Inferior parietal cortex (tissue), 1 donor: ENCODE results near the gene MSH5.

Experiments used
- DNase-seq: peaks from one replicate; pipeline ENCODE4 v3.0.0-alpha.2; 2016; ENCODE audit errors: extremely low spot score

The MSH5 gene

DNA sequence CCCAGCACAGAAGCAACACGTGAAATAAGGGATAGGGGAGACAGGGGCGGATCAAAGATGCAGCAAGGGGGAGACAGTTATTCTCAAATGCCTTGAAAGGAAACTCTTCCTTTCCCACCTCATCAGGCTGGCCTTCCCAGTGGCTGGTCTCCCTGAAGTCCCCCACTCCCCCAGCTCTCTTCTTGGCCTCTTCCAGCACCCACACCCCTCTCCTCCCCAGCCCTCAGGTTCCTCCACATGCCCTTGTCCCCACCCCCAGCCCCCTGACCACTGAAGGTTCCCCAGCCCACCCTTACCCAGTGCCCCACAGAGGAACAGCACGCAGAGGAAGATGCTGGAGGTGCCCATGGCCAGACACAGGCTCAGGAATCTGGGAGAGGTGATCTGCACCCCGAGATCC, 26.3 kb upstream of the MSH5 start:
- DNase-seq = no peak

DNA sequence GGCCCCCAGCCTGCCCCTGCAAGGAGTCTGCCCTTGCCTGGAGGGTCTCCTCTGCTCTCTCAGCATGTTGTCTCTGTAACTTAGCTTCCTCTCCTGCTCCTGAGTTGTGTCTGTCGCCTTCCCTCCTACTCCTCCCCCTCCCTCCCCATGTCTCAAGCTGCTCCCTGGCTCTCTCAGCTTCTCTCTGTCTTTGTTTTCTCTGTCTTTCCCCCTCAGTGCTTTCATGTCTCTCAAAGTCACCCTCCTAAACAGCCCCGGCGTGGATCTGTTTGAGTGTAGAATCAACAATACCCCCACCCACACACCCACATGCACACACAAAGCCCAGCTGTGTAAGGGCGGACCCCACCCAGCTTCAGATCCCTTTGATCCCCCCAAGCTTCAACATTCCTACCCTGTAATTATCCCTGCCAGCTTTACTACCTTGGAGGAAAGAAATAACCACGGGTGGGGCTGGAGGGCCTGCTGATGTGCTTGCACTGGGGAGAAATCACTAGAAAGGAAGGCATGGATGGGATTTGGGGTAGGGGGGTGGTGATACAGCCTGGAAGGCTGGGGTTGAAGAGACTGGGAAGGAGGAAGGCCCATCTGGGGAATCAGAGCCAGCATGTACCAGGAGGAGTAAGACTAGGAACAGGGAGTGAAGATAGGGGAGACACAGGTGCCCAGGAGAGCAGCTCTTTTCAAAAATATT, 25.7 kb upstream of the MSH5 start:
- DNase-seq = no peak

DNA sequence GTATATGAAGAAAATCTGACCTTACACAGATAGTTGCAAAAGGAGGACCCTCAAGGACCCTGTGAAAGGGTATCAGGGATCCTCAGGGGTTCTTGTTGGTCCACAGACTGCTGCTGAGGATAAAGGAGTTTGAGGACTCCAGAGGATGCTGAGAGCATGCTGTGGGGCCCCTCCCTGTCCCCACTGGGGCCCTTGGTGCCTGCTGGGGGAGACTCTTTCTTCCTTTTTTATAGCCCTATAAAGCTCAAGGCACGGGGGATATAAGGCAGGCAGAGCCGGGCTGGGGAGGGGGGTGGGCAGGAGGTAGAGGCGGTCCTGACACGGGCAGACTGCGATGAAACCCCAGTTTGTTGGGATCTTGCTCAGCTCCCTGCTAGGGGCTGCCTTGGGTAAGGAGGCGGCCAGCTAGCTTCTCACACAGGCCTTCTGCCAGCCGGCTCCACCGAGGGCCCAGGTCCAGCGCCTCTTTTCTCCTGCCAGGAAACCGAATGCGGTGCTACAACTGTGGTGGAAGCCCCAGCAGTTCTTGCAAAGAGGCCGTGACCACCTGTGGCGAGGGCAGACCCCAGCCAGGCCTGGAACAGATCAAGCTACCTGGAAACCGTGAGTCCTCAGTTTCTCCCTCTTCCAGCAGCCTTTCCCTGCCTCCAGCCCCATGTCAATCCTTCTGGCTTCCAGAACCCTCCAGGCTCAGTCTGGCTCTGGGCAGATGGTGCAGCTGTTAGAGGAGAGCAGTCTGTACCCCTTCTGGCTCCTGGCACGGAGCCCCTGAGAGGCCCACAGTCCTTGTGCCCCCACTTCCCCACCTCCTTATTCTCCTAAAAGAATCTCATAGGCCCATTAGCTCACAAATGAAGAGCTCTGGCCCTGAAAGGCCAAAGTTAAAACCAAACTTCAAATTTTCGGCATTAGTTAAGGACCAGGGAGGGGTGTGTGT, 24.5 kb upstream of the MSH5 start, which contains the start of gene LY6G6D:
TSS of gene LY6G6D (plus strand) at position 327 of the 937 bp plus-strand sequence. CDS start at position 335, 8 bp downstream.
- DNase-seq = no peak

DNA sequence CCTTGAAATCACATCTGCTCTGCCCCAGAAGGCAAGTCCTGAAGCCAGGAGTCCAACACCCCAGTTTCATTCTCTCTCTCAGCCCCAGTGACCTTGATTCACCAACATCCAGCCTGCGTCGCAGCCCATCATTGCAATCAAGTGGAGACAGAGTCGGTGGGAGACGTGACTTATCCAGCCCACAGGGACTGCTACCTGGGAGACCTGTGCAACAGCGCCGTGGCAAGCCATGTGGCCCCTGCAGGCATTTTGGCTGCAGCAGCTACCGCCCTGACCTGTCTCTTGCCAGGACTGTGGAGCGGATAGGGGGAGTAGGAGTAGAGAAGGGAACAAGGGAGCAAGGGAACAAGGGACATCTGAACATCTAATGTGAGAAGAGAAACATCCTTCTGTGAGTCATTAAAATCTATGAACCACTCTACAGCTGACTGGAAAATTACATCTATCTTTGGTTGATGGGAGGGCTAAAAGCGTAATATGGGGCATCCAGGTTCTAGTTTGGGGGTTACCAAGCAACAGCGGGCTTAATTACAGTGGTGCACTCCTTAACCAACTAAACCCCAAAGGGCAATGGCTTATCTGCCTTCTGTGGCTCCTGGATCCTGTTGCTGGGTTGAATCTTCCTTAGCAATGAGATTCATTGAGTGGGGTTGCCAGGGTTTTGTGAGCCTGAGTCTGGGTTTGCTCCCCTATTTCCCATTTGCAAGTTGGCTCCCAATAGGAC, 22.1 kb upstream of the MSH5 start:
- DNase-seq = no peak

DNA sequence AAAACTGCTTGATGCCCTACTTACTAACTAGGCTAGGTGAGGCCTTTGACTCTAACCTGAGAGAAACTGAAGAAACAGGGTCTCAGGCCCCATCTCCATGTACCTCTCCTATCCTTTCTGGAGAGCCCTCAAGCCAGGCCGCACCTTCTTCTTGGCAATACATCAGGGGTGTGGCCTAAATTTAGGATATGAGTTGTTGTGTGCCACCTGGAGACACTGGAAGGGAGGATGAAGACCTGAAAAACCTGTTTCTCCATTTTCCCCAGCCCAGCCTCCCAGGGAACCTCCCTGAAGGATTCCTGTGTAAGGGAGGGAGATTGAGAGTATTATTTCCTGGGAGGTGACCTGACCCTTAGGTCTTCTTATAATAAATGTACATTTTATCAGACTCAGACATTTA, 21.5 kb upstream of the MSH5 start:
- no peak for DNase-seq

DNA sequence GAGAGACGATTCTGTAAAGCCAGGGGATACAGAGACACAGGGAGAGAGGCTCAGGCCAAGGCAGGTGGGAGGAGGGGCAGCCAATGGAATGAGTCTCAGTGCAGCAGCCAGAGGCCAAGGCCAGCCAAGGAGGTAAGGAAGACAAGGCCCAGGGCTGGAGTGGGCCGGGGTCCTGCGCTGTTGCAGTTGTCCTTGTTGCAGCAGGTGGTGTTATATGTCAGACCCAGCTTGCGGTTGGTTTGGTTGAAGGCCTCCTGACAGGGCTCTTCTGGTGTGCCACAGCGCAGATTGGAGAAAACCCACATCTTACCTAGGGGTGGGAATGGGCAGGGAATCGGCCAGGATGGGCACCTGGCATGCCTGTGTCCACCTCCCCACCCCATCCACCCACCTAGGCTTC, 20.8 kb upstream of the MSH5 start:
- DNase-seq = no peak

DNA sequence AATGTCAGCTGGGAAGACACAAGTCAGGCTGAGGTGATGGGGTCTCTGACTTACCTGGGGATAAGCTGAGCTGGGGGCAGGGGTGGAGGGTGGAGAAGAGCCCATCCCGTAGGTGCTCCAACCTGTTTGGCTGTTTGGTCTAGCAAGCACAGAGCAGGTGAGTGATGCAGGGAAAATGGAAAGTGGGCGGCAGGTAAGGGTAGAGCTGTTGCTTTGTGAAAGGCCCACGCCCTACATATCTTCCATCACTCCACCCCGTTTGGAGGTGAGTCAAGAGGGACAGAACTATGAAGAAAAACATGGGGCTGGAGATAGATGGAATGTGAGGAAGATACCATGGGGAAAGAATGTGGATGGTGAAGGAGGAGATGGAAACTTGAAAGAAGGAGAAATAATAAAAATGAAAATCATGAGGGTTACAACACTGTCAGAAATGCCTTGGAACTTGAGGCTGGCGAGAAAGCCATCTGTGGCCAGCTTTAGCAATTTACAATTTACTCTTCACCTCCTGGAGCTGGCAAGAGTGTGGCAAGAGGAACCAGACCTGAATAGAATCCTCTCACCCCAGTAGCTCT, 19.5 kb upstream of the MSH5 start:
- DNase-seq = no peak

DNA sequence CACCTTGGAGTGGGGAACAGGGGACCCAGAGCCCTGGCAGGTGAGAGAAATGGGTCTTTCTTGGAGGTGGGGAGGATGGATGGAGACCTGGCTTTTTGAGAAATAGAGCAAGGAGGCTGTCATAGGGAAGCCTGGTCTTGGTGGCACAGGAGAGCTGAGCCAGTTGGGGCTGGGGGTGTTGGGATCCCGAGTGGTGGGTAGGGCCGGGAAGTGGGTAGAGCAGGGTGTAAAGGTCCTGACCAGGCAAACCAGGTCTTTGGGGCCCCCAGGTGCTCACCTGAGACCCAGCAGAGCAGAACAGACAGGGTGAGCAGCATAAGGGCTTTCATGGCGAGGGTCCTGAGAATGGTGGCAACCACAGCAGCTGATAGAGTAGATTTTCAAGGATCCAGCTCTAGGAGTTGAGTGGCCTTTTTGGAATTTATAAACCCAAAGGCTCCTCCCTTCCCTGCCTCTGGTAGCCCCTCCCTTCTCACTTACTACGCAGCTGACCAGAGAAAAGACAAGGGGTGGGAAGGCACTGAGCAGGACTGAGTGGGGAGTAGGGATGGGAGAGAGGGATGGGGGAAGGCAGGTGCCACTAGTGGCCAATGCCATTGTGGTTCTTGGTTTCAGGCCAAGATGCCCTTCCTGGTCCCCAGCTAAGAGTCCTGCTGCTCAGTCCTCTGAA, 18.3 kb upstream of the MSH5 start, which contains the start of gene LY6G6C:
TSS of gene LY6G6C (minus strand) at position 396 of the 670 bp plus-strand sequence. CDS start at position 329, 67 bp downstream.
- DNase-seq = no peak

DNA sequence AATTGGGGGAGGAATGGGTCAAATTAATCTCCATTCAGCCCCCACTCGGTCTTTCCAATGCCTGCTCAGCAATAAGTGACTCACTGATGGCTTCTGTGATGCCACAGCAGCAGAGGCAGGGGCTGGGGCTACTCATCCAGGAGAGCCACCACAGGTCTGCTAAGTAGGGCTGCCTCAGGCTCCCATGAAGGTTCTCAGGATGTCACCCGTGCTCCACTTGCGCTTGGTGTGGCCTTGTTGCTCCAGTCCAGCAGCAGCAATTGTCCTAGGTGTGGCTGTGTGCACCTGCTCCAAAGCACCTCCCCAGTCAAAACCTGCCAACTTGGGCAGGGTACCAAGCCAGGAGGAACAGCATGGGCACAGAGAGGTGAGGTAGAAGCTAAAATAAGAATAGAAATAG, 17.6 kb upstream of the MSH5 start:
- no peak for DNase-seq

DNA sequence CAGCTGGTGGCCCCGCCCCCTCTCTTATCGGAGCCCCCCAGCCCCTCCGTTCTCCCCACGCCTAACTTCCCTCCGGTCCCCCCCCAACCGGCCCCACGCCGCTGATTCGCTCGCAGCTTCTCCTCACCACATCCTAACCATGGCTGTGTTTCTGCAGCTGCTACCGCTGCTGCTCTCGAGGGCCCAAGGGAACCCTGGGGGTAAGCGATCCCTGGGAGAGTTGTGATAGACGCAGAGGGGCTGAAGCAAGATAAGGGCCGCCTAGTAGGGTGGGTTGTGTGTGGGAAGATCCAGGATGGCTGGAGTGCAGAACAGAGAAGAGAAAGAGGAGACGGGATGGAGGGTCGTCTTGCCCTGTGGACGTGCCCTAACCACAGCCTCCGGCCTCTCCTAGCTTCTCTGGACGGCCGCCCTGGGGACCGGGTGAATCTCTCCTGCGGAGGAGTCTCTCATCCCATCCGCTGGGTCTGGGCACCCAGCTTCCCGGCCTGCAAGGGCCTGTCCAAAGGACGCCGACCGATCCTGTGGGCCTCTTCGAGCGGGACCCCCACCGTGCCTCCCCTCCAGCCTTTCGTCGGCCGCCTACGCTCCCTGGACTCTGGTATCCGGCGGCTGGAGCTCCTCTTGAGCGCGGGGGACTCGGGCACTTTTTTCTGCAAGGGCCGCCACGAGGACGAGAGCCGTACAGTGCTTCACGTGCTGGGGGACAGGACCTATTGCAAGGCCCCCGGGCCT, 16.4 kb upstream of the MSH5 start, which contains the start of gene MPIG6B:
TSS of gene MPIG6B (plus strand) at position 129 of the 735 bp plus-strand sequence. CDS start at position 140, 11 bp downstream.
- DNase-seq = no peak

DNA sequence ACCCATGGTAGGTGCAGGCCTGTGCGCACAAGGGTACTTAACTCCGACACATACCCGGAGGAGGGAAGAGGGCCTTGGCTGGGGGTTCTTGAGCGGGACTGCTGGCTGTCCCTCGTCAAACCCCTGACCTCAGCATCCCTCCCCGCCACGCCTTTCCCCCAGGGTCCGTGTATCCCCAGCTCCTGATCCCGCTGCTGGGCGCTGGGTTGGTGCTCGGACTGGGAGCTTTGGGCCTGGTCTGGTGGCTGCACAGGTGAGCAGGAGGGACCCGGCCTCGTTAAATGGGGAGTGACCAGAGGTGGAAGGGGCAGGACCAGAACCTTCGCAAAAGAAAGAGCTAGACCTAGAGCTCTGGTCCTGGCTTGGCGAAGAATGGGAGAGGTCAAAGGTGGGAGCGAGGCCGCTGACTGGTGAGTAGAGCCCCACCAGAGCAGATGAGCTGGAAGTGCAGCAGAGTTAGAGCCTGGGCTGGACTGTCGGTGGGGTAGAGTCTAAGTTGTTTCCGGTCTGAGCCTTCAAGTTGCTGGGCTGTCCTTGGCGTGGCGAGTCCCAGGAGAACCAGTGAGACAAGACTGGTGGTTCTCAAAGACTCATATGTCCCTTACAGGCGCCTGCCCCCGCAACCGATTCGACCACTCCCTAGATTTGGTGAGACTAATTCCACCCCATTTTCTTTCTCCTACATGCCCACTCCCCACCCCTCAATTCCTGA, 15.7 kb upstream of the MSH5 start:
- no peak for DNase-seq

DNA sequence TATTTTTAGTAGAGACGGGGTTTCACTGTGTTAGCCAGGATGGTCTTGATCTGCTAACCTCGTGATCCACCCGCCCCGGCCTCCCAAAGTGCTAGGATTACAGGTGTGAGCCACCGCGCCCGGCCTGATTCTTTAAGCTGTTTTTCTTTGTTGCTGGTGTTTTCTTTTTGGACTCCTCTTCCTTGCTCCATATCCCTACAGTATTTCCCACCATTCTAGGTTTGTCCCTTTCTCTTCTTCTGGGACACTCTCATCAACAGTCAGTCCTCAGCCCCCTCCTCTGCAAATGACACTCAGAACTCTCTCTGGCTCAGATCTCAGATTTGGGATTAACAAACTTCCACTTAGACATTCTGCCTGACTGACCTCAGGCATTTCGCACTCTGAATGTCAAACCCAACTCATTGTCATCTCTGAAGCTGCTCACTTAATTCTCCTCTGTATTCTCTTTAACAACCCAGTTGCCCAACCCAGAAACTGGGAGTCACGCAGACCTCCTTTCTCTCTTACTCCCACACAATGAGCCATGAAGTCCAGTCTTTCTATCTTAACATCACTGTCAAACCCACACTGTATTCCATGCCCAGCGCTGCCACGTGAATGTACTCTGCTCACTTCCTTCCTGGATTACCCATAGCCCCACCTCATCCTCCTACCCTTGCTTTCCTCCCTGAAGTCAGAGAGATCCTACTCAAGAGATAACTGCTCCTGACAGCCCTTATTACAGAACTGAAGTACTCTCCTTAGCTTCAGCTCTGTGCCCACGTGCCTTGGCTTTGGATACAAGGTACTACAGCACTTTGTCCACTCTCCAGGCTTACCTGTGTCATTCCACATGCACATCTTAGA, 14.1 kb upstream of the MSH5 start:
- DNase-seq = no peak

DNA sequence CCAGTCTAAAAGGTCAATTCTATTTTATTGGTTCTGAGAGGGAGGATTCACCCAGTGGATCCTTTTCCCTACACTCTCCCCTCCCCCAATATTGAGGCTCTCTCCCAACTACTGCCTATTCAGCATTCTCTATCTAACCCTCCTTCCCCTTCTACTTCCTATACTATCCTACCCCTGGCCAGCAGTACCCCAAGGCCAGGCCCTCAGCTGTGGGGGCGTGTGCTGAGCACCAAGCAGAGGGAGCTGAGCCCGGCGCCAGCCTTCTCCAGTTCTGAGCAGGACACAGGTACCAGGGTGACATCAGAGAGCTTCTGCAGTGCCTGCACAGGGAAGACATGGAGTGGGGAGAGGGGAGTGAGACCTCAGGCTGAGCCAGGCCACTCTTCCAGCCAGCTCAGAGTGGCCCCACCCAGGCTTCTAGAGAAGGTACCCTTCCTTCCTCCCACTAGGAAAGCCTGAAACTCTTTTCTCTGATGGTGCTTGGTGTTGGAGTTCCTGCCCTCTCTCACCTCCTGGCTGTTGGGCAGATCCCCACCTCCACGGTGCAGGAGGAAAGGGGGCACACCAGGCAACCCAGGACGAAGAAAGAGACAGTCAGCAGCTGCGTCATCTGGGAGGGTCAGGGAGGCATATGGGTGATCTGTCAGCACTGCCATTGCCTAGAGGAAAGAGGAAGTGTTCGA, 12.6 kb upstream of the MSH5 start:
- no peak for DNase-seq

DNA sequence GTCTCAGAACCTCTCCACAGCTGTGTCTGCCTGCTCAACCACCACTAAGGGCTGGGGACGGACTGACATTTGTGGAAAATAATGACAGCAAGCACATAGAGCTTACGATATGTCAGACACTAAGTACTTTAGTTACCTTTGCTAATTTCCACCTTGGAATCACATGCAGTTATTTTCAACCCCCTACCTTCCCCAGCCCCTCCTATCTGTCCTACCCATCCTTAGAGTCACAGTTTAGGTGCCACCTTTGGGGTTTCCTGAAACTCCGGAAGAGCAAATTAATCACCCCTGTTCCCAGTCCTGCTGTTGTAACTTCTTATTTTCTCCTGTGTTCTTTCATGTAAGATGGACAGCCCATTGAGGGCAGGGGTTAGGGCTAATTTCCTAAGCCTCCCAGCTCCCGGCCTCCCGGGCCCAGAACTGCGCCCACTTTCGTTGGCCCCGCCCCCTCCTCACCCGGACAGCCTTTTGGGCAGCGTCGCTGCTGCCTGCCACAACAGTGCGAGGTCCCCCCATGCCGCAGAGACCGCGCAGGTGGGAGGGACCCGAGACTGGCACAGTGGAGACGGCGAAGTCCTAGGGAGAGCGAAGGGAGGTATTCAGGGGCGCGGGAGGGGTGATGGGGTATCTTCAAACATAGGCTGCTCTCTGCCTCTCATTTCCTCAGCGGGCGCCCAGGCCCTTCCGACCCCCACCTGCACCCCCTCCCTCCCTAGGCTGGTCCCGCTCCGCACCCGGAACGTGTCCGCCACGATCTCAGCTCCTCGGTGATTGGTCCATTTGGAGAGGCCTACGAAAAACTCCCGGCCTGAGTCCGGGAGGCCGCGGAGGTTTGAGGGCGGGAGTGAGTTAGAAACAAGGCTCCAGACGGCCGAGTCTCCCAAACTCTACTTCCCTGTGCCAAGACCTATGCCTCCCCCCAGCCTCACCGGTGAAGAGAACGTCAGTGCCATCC, 11.8 kb upstream of the MSH5 start:
- DNase-seq = no peak

DNA sequence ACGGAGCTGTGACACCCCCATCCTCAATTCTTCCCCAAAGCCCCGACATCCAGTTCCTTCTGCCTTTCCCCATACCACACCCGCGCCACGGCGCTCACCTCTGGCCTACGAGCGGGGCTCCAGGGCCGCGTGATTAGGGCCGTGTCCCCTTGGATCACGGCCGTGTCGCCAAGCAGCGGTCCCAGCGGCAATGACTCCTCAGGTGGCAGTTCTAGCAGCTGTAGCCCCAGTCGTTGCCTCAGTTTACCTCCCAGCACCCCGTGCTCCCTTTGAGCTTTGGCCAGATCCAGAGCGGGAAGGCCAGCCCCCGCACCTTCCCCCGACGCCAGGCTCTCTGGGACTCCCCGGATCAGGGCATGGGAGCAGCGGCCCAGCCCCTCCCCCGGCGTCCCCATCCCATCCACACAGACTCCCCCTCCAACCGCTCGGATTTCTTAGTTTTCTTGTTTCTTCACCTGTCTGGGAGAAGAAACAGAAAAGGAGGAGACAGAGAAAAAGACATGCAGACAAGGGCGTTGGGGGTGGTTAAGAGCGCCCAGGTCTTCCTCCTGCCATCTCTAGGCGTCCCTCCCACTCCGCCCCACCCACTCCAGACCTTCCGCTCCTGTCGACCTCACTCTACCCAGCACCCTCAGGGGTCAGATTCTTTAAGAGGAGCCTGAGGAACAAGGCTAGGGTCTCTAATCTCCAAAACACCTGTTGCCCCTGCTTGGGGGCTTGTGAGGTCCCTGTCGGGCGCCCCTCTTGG, 10.9 kb upstream of the MSH5 start, which contains the start of gene DDAH2:
TSS of gene DDAH2 (minus strand) at position 533 of the 748 bp plus-strand sequence. CDS start at position 395, 138 bp downstream.
- no peak for DNase-seq

DNA sequence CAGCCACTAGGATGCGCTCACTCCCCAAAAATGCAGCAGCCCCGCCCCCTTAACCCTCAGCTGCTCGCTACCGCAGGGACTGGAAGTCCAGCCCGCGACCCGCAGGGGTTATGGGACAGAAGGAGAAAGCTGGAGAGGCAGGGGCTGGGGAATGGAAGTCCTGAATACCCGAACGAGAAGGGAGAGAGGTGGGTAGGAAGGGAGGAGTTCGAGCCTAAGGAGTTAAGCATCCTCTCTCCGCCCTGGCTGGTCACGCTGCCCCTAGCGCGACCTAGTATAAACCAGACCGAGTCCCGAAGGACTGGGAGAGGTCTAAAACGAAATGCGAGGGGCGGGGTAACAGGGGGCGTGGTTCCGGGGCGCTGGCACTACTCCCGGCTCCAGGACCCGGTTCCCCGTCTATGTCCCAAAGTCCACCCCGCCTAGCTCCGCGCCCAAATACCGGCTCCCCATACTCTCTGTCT, 10.3 kb upstream of the MSH5 start:
- peak; percentile 71 for DNase-seq
